Measurements from ENCODE around the gene BANF2. TPM values are rescaled to one million over a fixed set of nuclear protein-coding genes. Genes with fewer than 3 reads are reported as not detected.

BANF2 gene
- polyA plus RNA-seq, 1 of the 3 experiments (the other 2 are of a cell fraction): not detected

- TF ChIP-seq CTCF (IDR thresholded peaks at IDR 0.05) (no peak), GATA2 (CRISPR knock-in tag; IDR thresholded peaks at IDR 0.05) (no peak), EP300 (IDR thresholded peaks at IDR 0.05; ENCODE audit: borderline replicate concordance in 1 of 2, low read depth in 1 of 2, low read length in 1 of 2) (no peak), EZH2phosphoT487 (IDR thresholded peaks at IDR 0.05; ENCODE audit: borderline replicate concordance, low read depth) (no peak), TAF1 (IDR thresholded peaks at IDR 0.05; ENCODE audit: borderline replicate concordance, low read depth, low read length) (no peak), POLR2AphosphoS5 (IDR thresholded peaks at IDR 0.05; ENCODE audit: low read depth, low read length) (no peak), USF1 (IDR thresholded peaks at IDR 0.05; ENCODE audit: borderline replicate concordance, low read depth) (no peak)
These were observed 34.1 kb downstream of the BANF2 start (continued) for GRCh38 chr20:17733767-17734304.

GRCh38 chr20:17734374-17734773 is 34.6 kb downstream of the BANF2 start:
- 47% methylated on average over 2 of the region's 5 CpGs for WGBS (ENCODE audit: low lambda C conversion rate)
- DNase-seq: no peak
- Histone ChIP-seq H3K27me3 (ENCODE audit: insufficient read depth) (no peaks in the 10 kb centered on the region; the same call in 1 of the 2 replicates), H2AFZ (ENCODE audit: low read depth) (no peak overlapping the region), H3K27ac (ENCODE audit: low read depth in 2 of 2, low read length in 1 of 2) (no peak overlapping the region), H3K9ac (no peak overlapping the region), H3K4me3 (ENCODE audit: low read depth in 2 of 2, low read length in 1 of 2) (no peak overlapping the region), H3F3A (replicated peaks; ENCODE audit: insufficient read depth) (no peaks in the 10 kb centered on the region), H3K79me2 (ENCODE audit: insufficient read depth) (no peaks in the 10 kb centered on the region), H4K20me1 (ENCODE audit: insufficient read depth) (no peaks in the 10 kb centered on the region), H3K36me3 (replicated peaks in 1 of 2; ENCODE audit: control insufficient read depth in 1 of 2, insufficient read depth in 2 of 2, low read length in 1 of 2) (no peaks in the 10 kb centered on the region), H3K4me2 (no peak overlapping the region), H3K4me1 (ENCODE audit: control insufficient read depth in 1 of 2, insufficient read depth in 2 of 2, low read depth in 1 of 2, low read length in 1 of 2) (no peaks in the 10 kb centered on the region), H3K9me3 (no peaks in the 10 kb centered on the region), H3K9me2 (no peaks in the 10 kb centered on the region)
- ChIA-PET POLR2A (no interaction called here), CTCF (interaction anchor here (1.2 kb wide), 1 partner anchor 204 kb away, joined by 3 read pairs; no protein-coding TSS in a partner anchor)
- TF ChIP-seq MAX (IDR thresholded peaks at IDR 0.05; ENCODE audit: low read depth) (no peak), NRF1 (IDR thresholded peaks at IDR 0.05; ENCODE audit: low read depth, low read length) (no peak), CHD2 (IDR thresholded peaks at IDR 0.05; ENCODE audit: low read length, partially characterized antibody) (no peak), REST (IDR thresholded peaks at IDR 0.05; ENCODE audit: low read depth, low read length) (no peak), USF2 (IDR thresholded peaks at IDR 0.05; ENCODE audit: borderline replicate concordance, low read depth, low read length) (no peak), RXRA (IDR thresholded peaks at IDR 0.05; ENCODE audit: borderline replicate concordance, low read depth) (no peak), TAF1 (IDR thresholded peaks at IDR 0.05; ENCODE audit: borderline replicate concordance, low read depth, low read length) (no peak), CTCF (IDR thresholded peaks at IDR 0.05) (no peak), POLR2AphosphoS5 (IDR thresholded peaks at IDR 0.05; ENCODE audit: low read depth, low read length) (no peak), TEAD4 (IDR thresholded peaks at IDR 0.05; ENCODE audit: borderline replicate concordance, insufficient read depth) (no peak), NFIC (IDR thresholded peaks at IDR 0.05; ENCODE audit: borderline replicate concordance) (no peak), SIN3A (IDR thresholded peaks at IDR 0.05; ENCODE audit: borderline replicate concordance, low read depth, low read length) (no peak), EZH2phosphoT487 (IDR thresholded peaks at IDR 0.05; ENCODE audit: borderline replicate concordance, low read depth) (no peak), TCF12 (IDR thresholded peaks at IDR 0.05) (no peak), USF1 (IDR thresholded peaks at IDR 0.05; ENCODE audit: borderline replicate concordance, low read depth) (no peak), RFX5 (IDR thresholded peaks at IDR 0.05; ENCODE audit: low read length) (no peak)
